ENCODE results near the gene RHEB.
"Not testable (repeated sequence)": the region's sequence is repeated elsewhere in the genome, so short reads cannot be mapped to it uniquely, and the experiment has no call there.

Gene RHEB

DNA sequence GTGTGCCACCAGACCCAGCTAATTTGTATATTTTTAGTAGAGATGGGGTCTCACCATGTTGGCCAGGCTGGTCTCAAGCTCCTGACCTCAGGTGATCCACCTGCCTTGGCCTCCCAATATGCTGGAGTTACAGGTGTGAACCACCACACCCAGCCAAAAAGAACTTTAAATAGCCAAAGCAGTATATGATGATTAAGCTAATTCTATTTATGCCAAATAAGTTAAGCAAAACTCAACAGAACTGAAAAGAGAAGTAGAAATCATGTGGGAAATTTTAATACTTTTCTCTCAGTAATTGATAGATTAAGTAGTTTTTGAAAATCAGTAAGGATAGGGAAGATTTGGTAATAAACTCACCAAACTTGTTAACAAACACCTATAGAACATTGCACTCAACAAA is 24.5 kb upstream of the RHEB start:
- TF ChIP-seq, protein P1, sequence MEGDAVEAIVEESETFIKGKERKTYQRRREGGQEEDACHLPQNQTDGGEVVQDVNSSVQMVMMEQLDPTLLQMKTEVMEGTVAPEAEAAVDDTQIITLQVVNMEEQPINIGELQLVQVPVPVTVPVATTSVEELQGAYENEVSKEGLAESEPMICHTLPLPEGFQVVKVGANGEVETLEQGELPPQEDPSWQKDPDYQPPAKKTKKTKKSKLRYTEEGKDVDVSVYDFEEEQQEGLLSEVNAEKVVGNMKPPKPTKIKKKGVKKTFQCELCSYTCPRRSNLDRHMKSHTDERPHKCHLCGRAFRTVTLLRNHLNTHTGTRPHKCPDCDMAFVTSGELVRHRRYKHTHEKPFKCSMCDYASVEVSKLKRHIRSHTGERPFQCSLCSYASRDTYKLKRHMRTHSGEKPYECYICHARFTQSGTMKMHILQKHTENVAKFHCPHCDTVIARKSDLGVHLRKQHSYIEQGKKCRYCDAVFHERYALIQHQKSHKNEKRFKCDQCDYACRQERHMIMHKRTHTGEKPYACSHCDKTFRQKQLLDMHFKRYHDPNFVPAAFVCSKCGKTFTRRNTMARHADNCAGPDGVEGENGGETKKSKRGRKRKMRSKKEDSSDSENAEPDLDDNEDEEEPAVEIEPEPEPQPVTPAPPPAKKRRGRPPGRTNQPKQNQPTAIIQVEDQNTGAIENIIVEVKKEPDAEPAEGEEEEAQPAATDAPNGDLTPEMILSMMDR (IDR thresholded peaks at IDR 0.05; ENCODE audit: low read depth, low read length, missing control alignments) = no peak
- DNase-seq (ENCODE audit: low read depth) = no peak
- no peak overlapping the region for H3K4me3 ChIP-seq (ENCODE audit: low read depth, low read length)

DNA sequence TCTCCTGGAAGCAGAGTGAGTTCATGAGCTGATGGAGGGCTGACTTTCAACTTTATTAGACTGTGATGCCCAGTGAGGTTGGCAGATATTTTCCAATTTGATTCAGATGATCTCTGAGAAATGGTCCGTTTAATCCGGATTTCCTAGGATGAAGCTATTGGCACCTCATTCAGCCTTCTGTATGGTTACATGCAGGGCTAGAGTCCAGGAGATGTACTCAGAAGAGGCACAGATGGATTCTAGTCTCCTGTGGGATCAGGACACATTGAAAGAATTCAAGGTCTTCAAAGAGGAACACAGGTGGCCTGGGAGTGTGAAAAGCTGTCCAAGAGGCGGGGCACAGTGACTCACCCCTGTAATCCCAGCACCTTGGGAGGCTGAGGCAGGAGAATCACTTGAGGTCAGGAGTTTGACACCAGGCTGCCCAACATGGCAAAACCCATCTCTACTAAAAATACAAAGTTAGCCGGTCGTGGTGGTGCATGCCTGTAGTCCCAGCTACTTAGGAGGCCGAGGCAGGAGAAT is 23.0 kb upstream of the RHEB start:
- TF ChIP-seq, protein P1 (IDR thresholded peaks at IDR 0.05; ENCODE audit: low read depth, low read length, missing control alignments) = no peak
- no peak overlapping the region for H3K4me3 ChIP-seq (ENCODE audit: low read depth, low read length)
- no peak for DNase-seq (ENCODE audit: low read depth)

DNA sequence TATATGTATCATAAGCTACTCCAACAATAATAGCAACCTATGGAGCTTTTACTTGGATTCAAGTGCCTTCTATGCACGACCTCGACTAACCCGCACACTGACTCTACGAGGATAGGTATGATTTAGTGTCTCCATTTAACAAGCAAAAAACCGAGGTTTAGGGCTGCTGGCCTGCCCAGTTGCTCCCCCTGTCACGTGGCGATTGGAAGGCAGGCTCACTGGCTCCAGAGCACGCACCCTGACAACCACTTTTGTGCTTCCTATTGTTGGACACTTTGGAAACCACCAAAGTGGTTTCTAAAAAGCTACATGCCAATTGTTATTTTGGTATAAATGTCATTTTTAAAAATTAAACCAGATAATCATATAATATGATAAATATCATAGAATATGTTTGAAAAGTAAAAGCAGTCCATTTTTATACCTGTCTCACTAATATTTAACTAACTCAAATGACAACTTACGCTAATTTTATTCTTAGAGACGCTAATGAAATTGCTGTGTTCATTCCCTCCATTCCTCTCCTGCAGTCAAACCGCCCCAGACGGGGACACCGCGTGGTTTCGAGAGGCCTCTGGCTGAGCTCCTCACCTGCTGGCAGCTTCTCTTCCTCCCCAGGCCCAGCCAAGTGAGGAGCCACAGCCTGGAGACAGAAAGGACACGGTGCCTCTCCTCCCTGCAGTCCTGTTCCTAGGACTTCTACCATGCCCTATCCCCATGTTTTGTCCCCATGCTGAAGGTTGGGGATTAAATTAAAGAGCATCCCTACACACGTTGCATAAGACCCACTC is 22.2 kb upstream of the RHEB start:
- DNase-seq (ENCODE audit: low read depth) = no peak
- H3K4me3 ChIP-seq (ENCODE audit: low read depth, low read length) = no peak overlapping the region
- TF ChIP-seq, protein P1 (IDR thresholded peaks at IDR 0.05; ENCODE audit: low read depth, low read length, missing control alignments) = no peak

DNA sequence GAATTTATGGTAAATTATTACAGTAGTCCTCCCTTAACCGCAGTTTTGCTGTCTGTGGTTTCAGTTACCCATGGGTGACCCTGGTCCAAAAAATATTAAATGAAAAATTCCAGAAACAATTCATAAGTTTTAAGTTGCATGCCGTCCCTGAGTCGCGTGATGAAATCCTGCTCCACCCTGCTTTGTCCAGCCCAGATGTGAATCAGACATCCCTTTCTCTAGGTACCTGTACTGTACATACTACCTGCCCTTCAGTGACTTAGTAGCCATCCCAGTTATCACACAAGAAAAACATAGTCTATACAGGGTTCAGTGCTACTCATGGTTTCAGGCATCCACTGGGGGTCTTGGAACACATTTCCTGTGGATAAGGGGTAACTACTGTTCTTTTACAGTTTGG is 20.5 kb upstream of the RHEB start:
- no peak overlapping the region for H3K4me3 ChIP-seq (ENCODE audit: low read depth, low read length)
- DNase-seq (ENCODE audit: low read depth) = no peak
- TF ChIP-seq, protein P1 (IDR thresholded peaks at IDR 0.05; ENCODE audit: low read depth, low read length, missing control alignments) = no peak

DNA sequence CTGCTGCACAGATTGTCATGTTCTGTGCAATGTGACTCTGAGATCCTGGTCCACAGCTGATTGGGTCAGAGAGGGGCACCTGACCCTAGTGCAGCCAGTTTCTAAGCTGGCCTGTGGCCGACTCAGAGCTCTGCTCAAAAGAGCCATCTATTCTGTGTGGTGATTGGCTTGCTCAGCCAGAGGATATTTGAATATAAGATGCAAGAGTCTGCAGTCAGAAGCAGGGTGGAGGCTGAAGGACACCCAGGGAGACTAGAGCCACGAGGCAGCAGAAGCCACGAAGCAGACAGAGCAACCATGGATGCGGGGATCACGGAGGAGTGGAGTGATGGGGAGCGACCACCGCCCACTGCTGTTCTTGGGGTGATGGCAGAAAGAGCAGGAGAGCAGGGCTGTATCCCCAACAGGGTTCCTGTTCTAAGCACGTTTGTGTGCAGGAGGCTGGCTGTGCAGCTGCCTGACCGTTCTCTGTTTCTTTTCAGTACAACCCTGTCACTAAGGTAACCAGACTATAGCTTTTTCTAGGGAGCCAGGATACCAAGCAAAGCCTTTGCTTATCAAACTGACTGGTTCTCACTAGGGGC is 19.5 kb upstream of the RHEB start:
- no peak overlapping the region for H3K4me3 ChIP-seq (ENCODE audit: low read depth, low read length)
- TF ChIP-seq, protein P1 (IDR thresholded peaks at IDR 0.05; ENCODE audit: low read depth, low read length, missing control alignments) = no peak
- DNase-seq (ENCODE audit: low read depth) = no peak

DNA sequence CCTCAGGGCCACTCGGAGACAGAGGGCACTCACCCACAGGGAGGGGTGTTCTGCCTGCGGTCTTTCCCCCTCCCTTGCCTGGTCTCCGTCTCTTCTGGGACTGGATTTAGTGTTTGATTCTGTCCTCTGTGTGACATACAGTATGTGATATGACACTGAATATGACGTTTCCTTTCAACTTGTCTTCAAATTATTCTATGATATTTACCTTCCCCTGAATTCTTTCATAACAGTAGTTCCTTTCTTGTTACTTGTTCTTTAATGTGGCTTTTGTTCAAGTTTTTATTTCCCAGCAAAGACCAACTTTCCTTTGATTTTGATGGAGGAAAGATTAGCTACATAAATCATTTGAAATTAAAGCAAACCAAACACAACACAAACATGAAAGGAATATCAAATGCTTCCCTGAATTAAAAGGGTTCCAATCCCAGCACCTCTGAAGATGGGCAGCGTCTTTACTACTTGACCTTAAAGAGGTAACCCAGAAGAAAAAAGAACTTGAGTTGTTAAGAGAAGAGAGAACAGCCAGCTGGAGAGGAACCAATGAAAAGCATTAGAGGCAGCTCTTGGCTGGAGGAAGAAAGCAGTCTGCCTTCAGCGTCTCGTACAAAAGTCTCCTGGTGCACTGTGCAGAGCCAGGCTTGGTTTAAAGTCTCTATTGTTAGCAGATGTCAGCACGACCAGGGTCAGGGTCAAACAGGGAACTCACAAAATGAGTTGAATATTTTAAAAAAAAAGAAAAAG is 18.3 kb upstream of the RHEB start:
- DNase-seq (ENCODE audit: low read depth) = no peak
- TF ChIP-seq, protein P1 (IDR thresholded peaks at IDR 0.05; ENCODE audit: low read depth, low read length, missing control alignments) = no peak
- H3K4me3 ChIP-seq (ENCODE audit: low read depth, low read length) = no peak overlapping the region

DNA sequence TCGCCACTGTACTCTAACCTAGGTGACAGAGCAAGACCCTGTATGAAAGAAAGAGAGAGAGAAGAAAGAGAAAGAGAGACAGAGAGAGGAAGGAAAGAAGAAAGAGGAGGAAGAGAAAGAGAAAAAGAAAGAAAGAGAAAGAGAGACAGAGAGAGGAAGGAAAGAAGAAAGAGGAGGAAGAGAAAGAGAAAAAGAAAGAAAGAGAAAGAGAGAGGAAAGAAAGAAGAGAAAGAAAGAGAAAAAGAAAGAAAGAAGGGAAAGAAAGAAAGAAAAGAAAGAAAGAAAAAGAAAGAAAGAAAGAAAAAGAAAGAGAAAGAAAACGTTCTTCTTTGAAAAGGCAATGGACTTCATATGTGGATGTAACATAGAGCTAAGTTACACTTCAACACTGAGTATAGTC is 16.5 kb upstream of the RHEB start:
- H3K4me3 ChIP-seq (ENCODE audit: low read depth, low read length); DNase-seq (ENCODE audit: low read depth): not testable (repeated sequence)

Data from GM12864 (cell line).